GM12872 (cell line): ENCODE measurements around the gene MAD2L2.

Source experiments
- TF ChIP-seq, protein P1 (sequence below): IDR thresholded peaks from 3 replicates; pipeline ENCODE4 v1.5.1; 2011; ENCODE audit warnings: low read depth, mild to moderate bottlenecking, low read length, moderate library complexity; ENCODE audit not compliant: insufficient read depth

The MAD2L2 gene

DNA sequence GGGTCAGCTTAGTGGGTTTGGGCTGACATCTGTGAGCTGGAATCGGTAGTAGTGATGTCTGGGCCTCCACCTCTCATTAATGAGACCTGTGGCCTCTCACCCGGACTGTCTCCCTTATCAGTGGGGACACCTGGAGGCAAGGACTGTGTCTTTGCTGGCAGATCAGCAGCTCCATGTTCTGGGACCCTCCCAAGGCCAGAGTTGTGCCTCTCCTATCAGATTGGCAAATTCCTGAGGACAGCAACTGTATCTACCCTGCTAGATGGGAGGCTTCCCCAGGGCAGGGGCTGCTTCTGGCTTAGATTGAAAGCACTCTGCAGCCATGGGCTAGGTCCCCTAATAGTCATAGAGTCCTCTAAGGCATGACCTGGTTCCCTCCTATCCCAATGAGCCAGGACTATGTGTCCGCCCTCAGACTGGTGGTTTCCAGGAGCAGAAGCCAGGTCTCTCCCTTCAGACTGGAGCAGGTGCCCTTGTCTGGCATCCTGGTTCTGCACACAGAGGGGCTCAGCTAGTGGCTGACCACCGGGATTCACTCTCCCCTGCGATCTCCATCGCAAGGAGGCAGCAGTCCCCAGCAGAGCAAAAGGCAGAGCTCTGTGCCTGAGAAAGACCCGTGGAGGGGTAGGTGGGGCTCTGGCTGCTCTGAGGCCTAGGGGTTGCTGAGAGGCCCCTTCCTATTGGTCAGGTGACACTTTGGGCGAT lies 16.4 kb upstream of the MAD2L2 start:
- TF ChIP-seq, protein P1, sequence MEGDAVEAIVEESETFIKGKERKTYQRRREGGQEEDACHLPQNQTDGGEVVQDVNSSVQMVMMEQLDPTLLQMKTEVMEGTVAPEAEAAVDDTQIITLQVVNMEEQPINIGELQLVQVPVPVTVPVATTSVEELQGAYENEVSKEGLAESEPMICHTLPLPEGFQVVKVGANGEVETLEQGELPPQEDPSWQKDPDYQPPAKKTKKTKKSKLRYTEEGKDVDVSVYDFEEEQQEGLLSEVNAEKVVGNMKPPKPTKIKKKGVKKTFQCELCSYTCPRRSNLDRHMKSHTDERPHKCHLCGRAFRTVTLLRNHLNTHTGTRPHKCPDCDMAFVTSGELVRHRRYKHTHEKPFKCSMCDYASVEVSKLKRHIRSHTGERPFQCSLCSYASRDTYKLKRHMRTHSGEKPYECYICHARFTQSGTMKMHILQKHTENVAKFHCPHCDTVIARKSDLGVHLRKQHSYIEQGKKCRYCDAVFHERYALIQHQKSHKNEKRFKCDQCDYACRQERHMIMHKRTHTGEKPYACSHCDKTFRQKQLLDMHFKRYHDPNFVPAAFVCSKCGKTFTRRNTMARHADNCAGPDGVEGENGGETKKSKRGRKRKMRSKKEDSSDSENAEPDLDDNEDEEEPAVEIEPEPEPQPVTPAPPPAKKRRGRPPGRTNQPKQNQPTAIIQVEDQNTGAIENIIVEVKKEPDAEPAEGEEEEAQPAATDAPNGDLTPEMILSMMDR = no peak

DNA sequence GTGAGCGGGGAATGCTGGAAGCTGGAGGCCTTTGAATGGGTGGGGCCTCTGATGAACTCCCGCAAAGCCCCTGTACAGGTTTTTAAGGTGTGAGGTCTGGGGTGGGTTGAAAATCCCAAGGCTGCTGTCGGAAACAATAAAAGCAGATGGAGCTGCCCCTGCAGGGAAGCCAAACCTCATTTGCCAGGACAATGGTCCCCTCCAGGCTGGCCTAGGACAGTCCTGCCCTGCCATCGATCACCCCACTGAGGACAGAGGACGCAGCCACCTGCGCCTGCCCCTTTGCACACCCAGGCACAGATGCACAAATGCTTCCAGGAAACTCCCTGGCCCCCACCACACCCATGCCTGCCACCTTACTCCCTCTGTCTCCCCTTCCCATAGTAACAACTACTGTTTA lies 14.9 kb upstream of the MAD2L2 start:
- TF ChIP-seq, protein P1 = no peak

DNA sequence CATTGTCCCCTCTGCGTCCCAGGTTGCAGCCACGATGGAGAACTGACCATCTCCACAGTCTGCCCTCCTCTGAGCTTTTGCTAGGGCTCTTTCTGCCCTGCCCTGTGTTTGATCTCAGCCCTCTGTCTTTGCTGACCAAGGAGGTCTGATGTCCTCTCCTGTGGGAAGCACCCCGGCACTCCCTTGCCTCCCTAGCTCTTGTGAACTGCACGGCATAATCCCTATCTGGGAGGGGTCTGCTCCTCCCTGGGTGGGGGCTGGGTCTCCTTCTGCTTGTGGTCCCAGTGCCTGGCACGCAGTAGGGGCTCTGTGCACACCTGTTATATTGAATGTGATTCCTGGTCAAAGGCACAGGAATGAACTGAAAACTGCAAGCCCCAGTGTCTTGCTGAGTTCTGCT lies 13.0 kb upstream of the MAD2L2 start:
- TF ChIP-seq, protein P1 = no peak

DNA sequence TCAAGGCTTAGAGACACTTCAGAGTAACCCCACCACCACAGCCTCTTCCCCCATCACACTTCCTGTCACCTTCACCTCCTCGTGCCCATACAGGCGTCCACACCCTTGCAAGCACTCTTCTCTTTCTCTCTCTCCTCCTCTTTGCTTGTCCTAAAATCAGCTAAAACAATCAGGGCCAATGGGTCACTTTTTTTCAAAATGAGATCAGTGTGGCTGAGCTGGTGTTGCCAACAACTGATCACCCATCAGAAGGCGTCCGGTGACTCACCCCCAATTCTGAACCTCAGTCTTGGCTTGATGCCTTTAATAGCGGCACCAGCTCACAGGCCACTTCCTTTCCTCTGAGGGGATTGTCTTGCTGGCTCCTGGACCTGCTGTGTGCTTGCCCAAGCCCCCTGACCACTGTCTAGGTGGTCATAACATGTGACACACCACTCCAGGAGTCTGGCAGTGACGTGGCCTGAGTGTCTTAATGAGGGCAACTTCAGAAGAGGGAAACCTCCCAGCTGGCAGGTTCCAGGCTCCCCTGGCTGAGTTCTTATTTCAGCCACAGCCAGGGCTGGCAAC lies 12.2 kb upstream of the MAD2L2 start:
- TF ChIP-seq, protein P1 = no peak

DNA sequence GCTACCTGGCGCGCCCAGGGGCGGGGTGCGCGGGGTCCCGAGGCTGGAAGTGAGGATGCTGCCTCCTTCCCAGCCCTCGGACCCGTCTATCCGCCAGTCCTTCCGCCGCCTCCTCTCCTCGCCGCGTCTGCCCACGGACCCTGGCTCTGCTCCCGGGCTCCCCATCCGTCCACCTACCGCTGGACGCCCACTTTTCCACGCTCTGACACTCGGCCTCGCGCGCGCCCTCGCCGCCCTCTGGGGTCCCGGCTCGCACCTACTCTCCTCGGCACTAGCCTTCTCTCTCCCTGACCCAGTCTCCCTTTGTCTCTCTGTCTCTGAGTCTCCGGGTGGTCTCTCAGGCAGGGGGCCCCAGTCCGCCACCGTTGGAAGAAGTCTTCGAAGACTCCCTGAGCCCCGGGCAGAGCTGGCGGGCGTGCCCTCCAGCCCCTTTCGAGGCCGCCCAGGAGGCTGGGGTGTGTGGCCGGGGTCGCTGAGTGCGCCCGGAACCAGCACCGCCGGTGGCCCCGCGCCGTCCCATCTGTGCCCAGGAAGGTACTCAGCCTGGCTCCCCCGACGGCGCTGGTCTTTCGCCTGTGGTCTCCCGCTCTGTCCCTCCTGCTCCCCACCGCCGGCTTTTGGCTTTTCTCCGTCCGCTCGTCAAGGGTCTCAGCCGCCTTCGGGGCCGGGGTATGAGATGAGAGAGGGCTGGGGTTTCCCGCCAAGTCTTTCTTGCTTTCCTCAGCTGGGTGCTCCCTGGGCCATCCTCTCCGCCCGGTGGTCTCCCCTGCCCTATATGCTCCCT lies 11.2 kb upstream of the MAD2L2 start:
- TF ChIP-seq, protein P1 = no peak

DNA sequence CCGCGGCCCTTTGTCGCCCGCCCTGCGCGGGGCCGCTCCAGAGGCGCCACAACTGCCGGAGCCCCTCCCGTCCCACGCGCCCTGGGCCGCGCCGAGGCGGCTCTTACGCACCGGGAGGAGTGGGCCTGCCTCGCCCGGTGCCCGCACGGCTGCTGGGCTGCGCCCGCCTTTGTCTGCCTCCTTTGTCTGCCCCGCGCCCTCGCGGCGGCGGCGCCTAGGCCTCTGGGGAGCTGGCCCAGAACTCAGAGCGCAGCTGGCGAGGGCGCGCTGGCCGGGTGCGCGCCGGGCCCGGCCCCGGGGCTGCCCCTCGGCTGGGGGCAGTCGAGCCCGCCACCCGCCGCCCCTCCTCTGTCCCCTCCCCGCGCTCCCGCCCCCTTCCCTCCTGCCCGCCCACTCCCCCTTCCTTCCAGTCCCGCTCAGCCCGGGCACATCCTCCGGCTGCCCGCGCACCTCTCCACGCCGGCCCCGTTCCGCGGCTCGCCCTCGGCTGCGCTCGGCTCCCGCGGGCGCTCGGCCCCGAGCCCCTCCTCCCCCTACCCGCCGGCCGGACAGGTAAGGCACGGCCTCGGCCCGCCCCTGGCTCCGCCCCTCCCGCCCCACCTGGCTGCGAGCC lies 10.5 kb upstream of the MAD2L2 start, which contains the start of gene DRAXIN:
Gene DRAXIN, plus strand, starts transcription at position 409 of the 613 bp plus-strand sequence. CDS start 14,549 bp downstream, outside the sequence.
- TF ChIP-seq, protein P1 = no peak
